Memory B cell (primary cell): ENCODE data around the gene TNS1.

ENCODE experiments used
- ATAC-seq: fragments of 150-1000 bp; cut with Tn5 transposase; 2 replicates; pipeline ENCODE4 v1.10.0; 2021; ENCODE audit warnings: low read depth, mild to moderate bottlenecking, moderate library complexity
- DNase-seq, 2 donors: peaks; one replicate each; pipeline ENCODE4 v3.0.0; 2022; ENCODE audit warnings: low spot score in 2 of 2
- H3K27ac Mint-ChIP-seq: one replicate; pipeline ENCODE4 v1.8.0; 2022; ENCODE audit warnings: mild to moderate bottlenecking, moderate library complexity, mixed read lengths
- H3K27me3 Mint-ChIP-seq: one replicate; pipeline ENCODE4 v1.8.0; 2022; ENCODE audit warnings: mixed read lengths
- H3K36me3 Mint-ChIP-seq: one replicate; pipeline ENCODE4 v1.8.0; 2022; ENCODE audit warnings: mild to moderate bottlenecking, mixed read lengths
- H3K4me1 Mint-ChIP-seq: one replicate; pipeline ENCODE4 v1.8.0; 2022; ENCODE audit warnings: mixed read lengths
- H3K4me3 Mint-ChIP-seq: one replicate; pipeline ENCODE4 v1.8.0; 2022; ENCODE audit warnings: mild to moderate bottlenecking, moderate library complexity, mixed read lengths
- H3K9me3 Mint-ChIP-seq: one replicate; pipeline ENCODE4 v1.8.0; 2022; ENCODE audit warnings: mixed read lengths

TNS1 gene

GRCh38 chr2:217803653-217803960 is 199.2 kb downstream of the TNS1 start:
- peaks cover 8% of the 10 kb centered on the region for H3K4me1 Mint-ChIP-seq
- H3K36me3 Mint-ChIP-seq: no peaks in the 10 kb centered on the region
- ATAC-seq: no peak
- H3K4me3 Mint-ChIP-seq: no peak overlapping the region
- peaks cover 7% of the 10 kb centered on the region for H3K27me3 Mint-ChIP-seq
- no peak overlapping the region for H3K27ac Mint-ChIP-seq
- DNase-seq: no peak
- no peaks in the 10 kb centered on the region for H3K9me3 Mint-ChIP-seq

- Mint-ChIP-seq H3K4me1 (peaks cover 8% of the 10 kb centered on the region), H3K36me3 (no peaks in the 10 kb centered on the region), H3K9me3 (no peaks in the 10 kb centered on the region), H3K27ac (no peak overlapping the region), H3K4me3 (no peak overlapping the region), H3K27me3 (peaks cover 7% of the 10 kb centered on the region)
- DNase-seq (no peak), ATAC-seq (no peak)
These were observed 199.7 kb downstream of the TNS1 start for GRCh38 chr2:217802876-217803652.

- no peak overlapping the region for H3K4me3 Mint-ChIP-seq
- no peak overlapping the region for H3K27ac Mint-ChIP-seq
- H3K27me3 Mint-ChIP-seq: peaks cover 7% of the 10 kb centered on the region
- ATAC-seq: no peak
- peaks cover 8% of the 10 kb centered on the region for H3K4me1 Mint-ChIP-seq
- no peak for DNase-seq
- no peaks in the 10 kb centered on the region for H3K9me3 Mint-ChIP-seq
- H3K36me3 Mint-ChIP-seq: no peaks in the 10 kb centered on the region
These were observed 200.5 kb downstream of the TNS1 start for GRCh38 chr2:217802266-217802665.

- no peak overlapping the region for H3K27ac Mint-ChIP-seq
- no peak for DNase-seq
These were observed 201.1 kb downstream of the TNS1 start for GRCh38 chr2:217801711-217802110.

GRCh38 chr2:217801115-217801531 is 201.7 kb downstream of the TNS1 start:
- no peak for ATAC-seq
- Mint-ChIP-seq H3K27me3 (peaks cover 4% of the 10 kb centered on the region), H3K27ac (no peak overlapping the region)

More at GRCh38 chr2:217801711-217802110, 201.1 kb downstream of the TNS1 start:
- H3K4me3 Mint-ChIP-seq: no peak overlapping the region
- H3K27me3 Mint-ChIP-seq: peaks cover 4% of the 10 kb centered on the region
- peaks cover 8% of the 10 kb centered on the region for H3K4me1 Mint-ChIP-seq
- no peak for ATAC-seq
- H3K36me3 Mint-ChIP-seq: no peaks in the 10 kb centered on the region
- no peaks in the 10 kb centered on the region for H3K9me3 Mint-ChIP-seq

GRCh38 chr2:217800433-217801114 is 202.2 kb downstream of the TNS1 start:
- Mint-ChIP-seq H3K27ac (no peak overlapping the region), H3K27me3 (peaks cover 2% of the 10 kb centered on the region)
- no peak for ATAC-seq

More at GRCh38 chr2:217801115-217801531, 201.7 kb downstream of the TNS1 start:
- H3K36me3 Mint-ChIP-seq: no peaks in the 10 kb centered on the region
- peaks cover 8% of the 10 kb centered on the region for H3K4me1 Mint-ChIP-seq
- DNase-seq: no peak
- H3K9me3 Mint-ChIP-seq: no peaks in the 10 kb centered on the region
- no peak overlapping the region for H3K4me3 Mint-ChIP-seq

GRCh38 chr2:217799563-217800432 is 203.0 kb downstream of the TNS1 start:
- peak overlapping the region; percentile 12 for H3K27ac Mint-ChIP-seq

More at GRCh38 chr2:217800433-217801114, 202.2 kb downstream of the TNS1 start:
- Mint-ChIP-seq H3K36me3 (no peaks in the 10 kb centered on the region), H3K4me1 (peaks cover 7% of the 10 kb centered on the region), H3K4me3 (no peak overlapping the region), H3K9me3 (no peaks in the 10 kb centered on the region)
- no peak for DNase-seq

GRCh38 chr2:217798743-217799562 is 203.8 kb downstream of the TNS1 start:
- Mint-ChIP-seq H3K4me1 (peaks cover 4% of the 10 kb centered on the region), H3K9me3 (no peaks in the 10 kb centered on the region), H3K27ac (peak overlapping the region; percentile 12), H3K27me3 (no peaks in the 10 kb centered on the region), H3K4me3 (no peak overlapping the region), H3K36me3 (no peaks in the 10 kb centered on the region)
- ATAC-seq: peak; percentile 98
- peak in 1 of 2 donors; percentile 21 for DNase-seq

More at GRCh38 chr2:217799563-217800432, 203.0 kb downstream of the TNS1 start:
- no peak overlapping the region for H3K4me3 Mint-ChIP-seq
- ATAC-seq (no peak), DNase-seq (no peak)
- H3K36me3 Mint-ChIP-seq: no peaks in the 10 kb centered on the region
- no peaks in the 10 kb centered on the region for H3K27me3 Mint-ChIP-seq
- no peaks in the 10 kb centered on the region for H3K9me3 Mint-ChIP-seq
- H3K4me1 Mint-ChIP-seq: peaks cover 4% of the 10 kb centered on the region

- Mint-ChIP-seq H3K9me3 (no peaks in the 10 kb centered on the region), H3K27ac (no peak overlapping the region), H3K36me3 (no peaks in the 10 kb centered on the region), H3K27me3 (no peaks in the 10 kb centered on the region), H3K4me1 (peaks cover 4% of the 10 kb centered on the region), H3K4me3 (no peak overlapping the region)
- no peak for ATAC-seq
- no peak for DNase-seq
These were observed 204.6 kb downstream of the TNS1 start for GRCh38 chr2:217798191-217798590.

GRCh38 chr2:217797661-217798069 is 205.1 kb downstream of the TNS1 start:
- Mint-ChIP-seq H3K36me3 (no peaks in the 10 kb centered on the region), H3K4me1 (peaks cover 4% of the 10 kb centered on the region), H3K9me3 (no peaks in the 10 kb centered on the region), H3K27me3 (no peaks in the 10 kb centered on the region), H3K27ac (no peak overlapping the region), H3K4me3 (no peak overlapping the region)
- DNase-seq: no peak
- ATAC-seq: no peak

GRCh38 chr2:217797165-217797564 is 205.6 kb downstream of the TNS1 start:
- H3K27ac Mint-ChIP-seq: no peak overlapping the region
- H3K4me1 Mint-ChIP-seq: peaks cover 4% of the 10 kb centered on the region
- no peaks in the 10 kb centered on the region for H3K9me3 Mint-ChIP-seq
- H3K36me3 Mint-ChIP-seq: no peaks in the 10 kb centered on the region
- H3K4me3 Mint-ChIP-seq: no peak overlapping the region
- DNase-seq: no peak
- no peak for ATAC-seq
- H3K27me3 Mint-ChIP-seq: no peaks in the 10 kb centered on the region

GRCh38 chr2:217795706-217796465 is 206.9 kb downstream of the TNS1 start:
- H3K27ac Mint-ChIP-seq: no peak overlapping the region
- H3K27me3 Mint-ChIP-seq: no peaks in the 10 kb centered on the region
- peaks cover 8% of the 10 kb centered on the region for H3K4me1 Mint-ChIP-seq
- ATAC-seq (no peak), DNase-seq (no peak)
- H3K36me3 Mint-ChIP-seq: no peaks in the 10 kb centered on the region
- no peak overlapping the region for H3K4me3 Mint-ChIP-seq
- no peaks in the 10 kb centered on the region for H3K9me3 Mint-ChIP-seq

GRCh38 chr2:217795067-217795466 is 207.7 kb downstream of the TNS1 start:
- DNase-seq (no peak), ATAC-seq (no peak)
- Mint-ChIP-seq H3K36me3 (no peaks in the 10 kb centered on the region), H3K4me3 (no peak overlapping the region), H3K4me1 (peaks cover 14% of the 10 kb centered on the region), H3K27me3 (peaks cover 2% of the 10 kb centered on the region), H3K27ac (no peak overlapping the region), H3K9me3 (no peaks in the 10 kb centered on the region)
